Osteoblast (primary cell): ENCODE data around the gene MPPED1. TPM values are rescaled to one million over a fixed set of nuclear protein-coding genes. Genes with fewer than 3 reads are reported as not detected.

ENCODE experiments used
- DNase-seq: peaks from one replicate; pipeline ENCODE4 v3.0.0; 2011; ENCODE audit warnings: low spot score, mixed read lengths; ENCODE audit not compliant: insufficient read length; ENCODE audit errors: missing footprints
- H2AFZ ChIP-seq: 2 replicates; pipeline ENCODE4 v1.6.0; 2011; ENCODE audit warnings: mild to moderate bottlenecking, low read length
- H3K27ac ChIP-seq: 2 replicates; pipeline ENCODE4 v1.5.1; 2011; ENCODE audit warnings: mild to moderate bottlenecking, low read depth, low read length, moderate library complexity
- H3K27me3 ChIP-seq: 2 replicates; pipeline ENCODE4 v1.6.0; 2012; ENCODE audit warnings: mild to moderate bottlenecking, control low read depth, inconsistent platforms, low read length, moderate library complexity; ENCODE audit not compliant: insufficient read depth
- H3K36me3 ChIP-seq: 2 replicates; pipeline ENCODE4 v1.5.1; 2011; ENCODE audit warnings: mild to moderate bottlenecking, low read length, control low read depth, moderate library complexity; ENCODE audit not compliant: insufficient read depth
- H3K4me1 ChIP-seq: 2 replicates; pipeline ENCODE4 v1.5.1; 2011; ENCODE audit warnings: mild to moderate bottlenecking, low read length, control low read depth, moderate library complexity; ENCODE audit not compliant: insufficient read depth
- H3K4me2 ChIP-seq: 2 replicates; pipeline ENCODE4 v1.6.0; 2011; ENCODE audit warnings: mild to moderate bottlenecking, low read length; ENCODE audit not compliant: insufficient read depth
- H3K4me3 ChIP-seq: fragments of 200-600 bp; sonication (generic); 3 replicates; pipeline ENCODE4 v1.5.1; 2012; ENCODE audit warnings: mild to moderate bottlenecking, low read length, inconsistent platforms; ENCODE audit not compliant: insufficient read depth
- H3K79me2 ChIP-seq: 2 replicates; pipeline ENCODE4 v1.6.0; 2012; ENCODE audit warnings: mild to moderate bottlenecking, low read length, control low read depth, inconsistent platforms; ENCODE audit not compliant: insufficient read depth
- H3K9me3 ChIP-seq: 2 replicates; pipeline ENCODE4 v1.5.1; 2011; ENCODE audit warnings: low read depth, low read length, control low read depth
- H4K20me1 ChIP-seq: 2 replicates; pipeline ENCODE4 v1.6.0; 2012; ENCODE audit warnings: mild to moderate bottlenecking, low read length, control low read depth; ENCODE audit not compliant: insufficient read depth
- CTCF ChIP-seq: IDR thresholded peaks from 2 replicates; pipeline ENCODE4 v1.5.1; 2011; ENCODE audit warnings: mild to moderate bottlenecking, low read depth, low read length, moderate library complexity; ENCODE audit errors: extremely low read depth
- total RNA-seq: library from RNA; depleted of rRNA; stranded (reverse); fragments of >200 nt; gene quantifications from 2 replicates; pipeline ENCODE4 v1.2.3, GENCODE V29; 2012

The MPPED1 gene
- total RNA-seq, 1 donor = not detected

GRCh38 chr22:43528601-43529360, 117.0 kb downstream of the MPPED1 start:
- H4K20me1 ChIP-seq = no peaks in the 10 kb centered on the region
- H2AFZ ChIP-seq = no peak overlapping the region
- no peak overlapping the region for H3K4me3 ChIP-seq
- no peaks in the 10 kb centered on the region for H3K4me1 ChIP-seq
- H3K27me3 ChIP-seq = no peaks in the 10 kb centered on the region
- no peaks in the 10 kb centered on the region for H3K79me2 ChIP-seq
- H3K36me3 ChIP-seq = no peaks in the 10 kb centered on the region
- DNase-seq = no peak
- no peak overlapping the region for H3K27ac ChIP-seq
- H3K4me2 ChIP-seq = no peak overlapping the region
- H3K9me3 ChIP-seq = no peaks in the 10 kb centered on the region
- TF ChIP-seq CTCF = no peak

- H2AFZ ChIP-seq = no peak overlapping the region
- no peaks in the 10 kb centered on the region for H3K79me2 ChIP-seq
- no peaks in the 10 kb centered on the region for H3K4me1 ChIP-seq
- H3K36me3 ChIP-seq = no peaks in the 10 kb centered on the region
- no peak for TF ChIP-seq CTCF
- H4K20me1 ChIP-seq = no peaks in the 10 kb centered on the region
- H3K9me3 ChIP-seq = no peaks in the 10 kb centered on the region
- no peak overlapping the region for H3K4me2 ChIP-seq
- H3K27me3 ChIP-seq = no peaks in the 10 kb centered on the region
- no peak overlapping the region for H3K4me3 ChIP-seq
- no peak for DNase-seq
- no peak overlapping the region for H3K27ac ChIP-seq
Measured at GRCh38 chr22:43529461-43529860, 117.6 kb downstream of the MPPED1 start.

GRCh38 chr22:43529934-43530333, 118.1 kb downstream of the MPPED1 start:
- no peaks in the 10 kb centered on the region for H4K20me1 ChIP-seq
- H2AFZ ChIP-seq = no peak overlapping the region
- TF ChIP-seq CTCF = no peak
- no peaks in the 10 kb centered on the region for H3K79me2 ChIP-seq
- H3K36me3 ChIP-seq = no peaks in the 10 kb centered on the region
- no peaks in the 10 kb centered on the region for H3K27me3 ChIP-seq
- H3K9me3 ChIP-seq = no peaks in the 10 kb centered on the region
- DNase-seq = no peak
- H3K4me2 ChIP-seq = no peak overlapping the region
- no peak overlapping the region for H3K27ac ChIP-seq
- no peaks in the 10 kb centered on the region for H3K4me1 ChIP-seq
- no peak overlapping the region for H3K4me3 ChIP-seq

- Histone ChIP-seq H3K4me2 (no peak overlapping the region), H2AFZ (no peak overlapping the region), H3K27ac (no peak overlapping the region), H3K36me3 (no peaks in the 10 kb centered on the region), H3K27me3 (no peaks in the 10 kb centered on the region), H4K20me1 (no peaks in the 10 kb centered on the region), H3K9me3 (no peaks in the 10 kb centered on the region), H3K79me2 (no peaks in the 10 kb centered on the region), H3K4me3 (no peak overlapping the region), H3K4me1 (no peaks in the 10 kb centered on the region)
- DNase-seq = no peak
- TF ChIP-seq CTCF = no peak
Measured at GRCh38 chr22:43530349-43531201, 118.8 kb downstream of the MPPED1 start.
